ENCODE data around the gene APLP1. TPM values are rescaled to one million over a fixed set of nuclear protein-coding genes. Genes with fewer than 3 reads are reported as not detected.
A peak's percentile ranks its signal among the peaks of the same experiment; 100 is the strongest.

The APLP1 gene
- total and polyA plus RNA-seq, 2 experiments from 2014 or later: 30.2 to 36.0 TPM

DNA sequence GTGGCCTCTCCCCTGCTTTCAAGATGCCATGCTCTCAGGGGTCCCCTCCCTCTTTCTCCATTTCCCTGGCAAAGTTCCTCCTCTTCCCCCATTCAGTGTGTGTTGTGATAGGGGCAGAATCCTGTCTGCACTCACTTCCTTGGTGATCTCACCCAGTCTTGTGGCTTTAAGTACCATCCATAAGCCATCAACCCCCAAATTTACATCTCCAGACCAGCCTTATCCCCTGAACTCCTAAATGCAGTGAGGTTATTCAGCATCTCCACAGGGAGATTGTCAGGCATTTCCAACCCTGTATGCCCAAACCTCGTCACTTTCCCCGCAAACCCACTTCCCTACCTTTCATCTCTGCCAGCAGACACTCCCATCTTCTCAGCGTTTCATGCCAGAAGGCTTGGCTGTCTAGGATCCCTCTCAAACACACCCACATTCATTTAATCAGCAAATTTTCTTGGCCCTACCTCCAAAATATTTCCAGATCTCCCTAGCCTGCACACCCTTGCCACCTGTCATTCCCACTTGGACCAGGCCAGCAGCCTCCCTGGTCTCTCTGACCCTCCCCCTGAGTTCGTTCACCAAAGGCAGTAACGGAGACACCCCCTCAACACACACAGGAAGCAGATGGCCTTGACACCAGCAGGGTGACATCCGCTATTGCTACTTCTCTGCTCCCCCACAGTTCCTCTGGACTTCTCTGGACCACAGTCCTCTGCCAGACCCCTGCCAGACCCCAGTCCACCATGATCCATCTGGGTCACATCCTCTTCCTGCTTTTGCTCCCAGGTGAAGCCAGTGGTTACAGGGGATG lies 33.7 kb downstream of the APLP1 start, which contains the start of gene HCST:
HCST (plus strand) TSS at position 676 of the 808 bp plus-strand sequence; CDS start at position 741, 65 bp downstream.
- H3K36me3 Mint-ChIP-seq (ENCODE audit: low read depth): peaks cover 9% of the 10 kb centered on the region
- Histone ChIP-seq H3K27me3 (ENCODE audit: insufficient read depth) (no peaks in the 10 kb centered on the region), H3K9me2 (ENCODE audit: insufficient read depth) (no peaks in the 10 kb centered on the region), H2AFZ (0 out of 2 replicates have a peak within 1 kb of the TSS, but pooled peaks have one; percentile 83), H3F3A (replicated peaks; ENCODE audit: low read depth) (peaks cover 20% of the 10 kb centered on the region; the same call in 1 of the 2 replicates), H3K36me3 (ENCODE audit: insufficient read depth) (peaks cover 5% of the 10 kb centered on the region; the same call in 1 of the 2 replicates), H3K4me3 (peak within 1 kb of the TSS; percentile 99), H3K4me1 (ENCODE audit: insufficient read depth) (peaks cover 29% of the 10 kb centered on the region), H3K79me2 (replicated peaks; ENCODE audit: insufficient read depth) (peaks cover 13% of the 10 kb centered on the region), H4K20me1 (replicated peaks; ENCODE audit: insufficient read depth) (no peaks in the 10 kb centered on the region), H3K4me2 (peak within 1 kb of the TSS; percentile 96), H3K27ac (ENCODE audit: low read depth) (peak within 1 kb of the TSS; percentile 75)
- H3K9me3 Mint-ChIP-seq: no peaks in the 10 kb centered on the region
- H3K4me1 Mint-ChIP-seq: peaks cover 29% of the 10 kb centered on the region
- H3K4me3 Mint-ChIP-seq: peak within 1 kb of the TSS; percentile 81
- H3K27me3 Mint-ChIP-seq (ENCODE audit: insufficient read depth, low read depth, poor library complexity): peaks cover 27% of the 10 kb centered on the region
- no peak for ATAC-seq
- DNase-seq (ENCODE audit: low spot score): no peak
- TF ChIP-seq STAT1 (IDR thresholded peaks at IDR 0.05; ENCODE audit: unreplicated experiment): no peak
- H3K27ac Mint-ChIP-seq: peak within 1 kb of the TSS; percentile 64

DNA sequence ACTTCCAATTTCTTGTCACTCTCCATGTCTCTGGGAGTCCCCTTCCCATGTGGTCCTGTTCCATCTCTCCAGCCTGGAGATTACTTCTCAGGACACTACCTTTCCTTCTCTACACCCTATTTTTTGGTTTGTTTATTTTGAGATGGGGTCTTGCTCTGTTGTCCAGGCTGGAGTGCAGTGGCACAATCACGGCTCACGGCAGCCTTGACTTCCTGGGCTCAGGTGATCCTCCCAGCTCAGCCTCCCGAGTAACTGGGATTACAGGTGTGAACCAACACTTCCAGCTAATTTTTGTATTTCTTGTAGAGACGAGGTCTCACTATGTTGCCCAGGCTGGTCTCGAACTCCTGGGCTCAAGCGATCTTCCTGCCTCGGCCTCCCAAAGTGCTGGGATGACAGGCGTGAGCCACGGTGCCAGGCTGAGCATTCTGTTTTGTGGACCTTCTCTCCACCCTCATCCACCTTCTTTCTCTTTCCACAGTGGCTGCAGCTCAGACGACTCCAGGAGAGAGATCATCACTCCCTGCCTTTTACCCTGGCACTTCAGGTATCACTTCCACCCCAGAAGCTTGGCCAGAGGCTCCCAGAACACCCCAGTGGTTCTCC lies 34.6 kb downstream of the APLP1 start:
- Mint-ChIP-seq H3K36me3 (ENCODE audit: low read depth) (peaks cover 4% of the 10 kb centered on the region; the same call in 1 of the 3 replicates), H3K27ac (peak overlapping the region; percentile 64), H3K27me3 (ENCODE audit: insufficient read depth, low read depth, poor library complexity) (peaks cover 24% of the 10 kb centered on the region), H3K4me3 (peak overlapping the region; percentile 81), H3K4me1 (peaks cover 38% of the 10 kb centered on the region), H3K9me3 (no peaks in the 10 kb centered on the region)
- peaks cover 30% of the 10 kb centered on the region for H3K4me1 ChIP-seq (ENCODE audit: insufficient read depth)
- DNase-seq (ENCODE audit: low spot score) (no peak), ATAC-seq (no peak)
- H3K4me2 ChIP-seq: peak overlapping the region; percentile 88
- H3K27ac ChIP-seq (ENCODE audit: low read depth): peak overlapping the region; percentile 75
- no peaks in the 10 kb centered on the region for H3K36me3 ChIP-seq (ENCODE audit: insufficient read depth)
- no peaks in the 10 kb centered on the region for H4K20me1 ChIP-seq (replicated peaks; ENCODE audit: insufficient read depth)
- H3F3A ChIP-seq (replicated peaks; ENCODE audit: low read depth): peaks cover 20% of the 10 kb centered on the region; the same call in 1 of the 2 replicates
- H2AFZ ChIP-seq: 0 out of 2 replicates have a peak overlapping the region, but pooled peaks have one; percentile 83
- H3K9me2 ChIP-seq (ENCODE audit: insufficient read depth): no peaks in the 10 kb centered on the region
- no peaks in the 10 kb centered on the region for H3K27me3 ChIP-seq (ENCODE audit: insufficient read depth)
- peak overlapping the region; percentile 72 for H3K4me3 ChIP-seq
- peaks cover 11% of the 10 kb centered on the region for H3K79me2 ChIP-seq (replicated peaks; ENCODE audit: insufficient read depth)
- TF ChIP-seq CREB1 (CRISPR knock-in tag; IDR thresholded peaks at IDR 0.05; ENCODE audit: low read depth) (no peak), ZNF114 (CRISPR knock-in tag; IDR thresholded peaks at IDR 0.05) (no peak), JUNB (IDR thresholded peaks at IDR 0.05; ENCODE audit: unreplicated experiment) (no peak)
- TF ChIP-seq, protein P1, sequence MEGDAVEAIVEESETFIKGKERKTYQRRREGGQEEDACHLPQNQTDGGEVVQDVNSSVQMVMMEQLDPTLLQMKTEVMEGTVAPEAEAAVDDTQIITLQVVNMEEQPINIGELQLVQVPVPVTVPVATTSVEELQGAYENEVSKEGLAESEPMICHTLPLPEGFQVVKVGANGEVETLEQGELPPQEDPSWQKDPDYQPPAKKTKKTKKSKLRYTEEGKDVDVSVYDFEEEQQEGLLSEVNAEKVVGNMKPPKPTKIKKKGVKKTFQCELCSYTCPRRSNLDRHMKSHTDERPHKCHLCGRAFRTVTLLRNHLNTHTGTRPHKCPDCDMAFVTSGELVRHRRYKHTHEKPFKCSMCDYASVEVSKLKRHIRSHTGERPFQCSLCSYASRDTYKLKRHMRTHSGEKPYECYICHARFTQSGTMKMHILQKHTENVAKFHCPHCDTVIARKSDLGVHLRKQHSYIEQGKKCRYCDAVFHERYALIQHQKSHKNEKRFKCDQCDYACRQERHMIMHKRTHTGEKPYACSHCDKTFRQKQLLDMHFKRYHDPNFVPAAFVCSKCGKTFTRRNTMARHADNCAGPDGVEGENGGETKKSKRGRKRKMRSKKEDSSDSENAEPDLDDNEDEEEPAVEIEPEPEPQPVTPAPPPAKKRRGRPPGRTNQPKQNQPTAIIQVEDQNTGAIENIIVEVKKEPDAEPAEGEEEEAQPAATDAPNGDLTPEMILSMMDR (conservative IDR thresholded peaks at IDR 0.05; ENCODE audit: low read depth in 2 of 2): no peak
- TF ChIP-seq, protein P2, sequence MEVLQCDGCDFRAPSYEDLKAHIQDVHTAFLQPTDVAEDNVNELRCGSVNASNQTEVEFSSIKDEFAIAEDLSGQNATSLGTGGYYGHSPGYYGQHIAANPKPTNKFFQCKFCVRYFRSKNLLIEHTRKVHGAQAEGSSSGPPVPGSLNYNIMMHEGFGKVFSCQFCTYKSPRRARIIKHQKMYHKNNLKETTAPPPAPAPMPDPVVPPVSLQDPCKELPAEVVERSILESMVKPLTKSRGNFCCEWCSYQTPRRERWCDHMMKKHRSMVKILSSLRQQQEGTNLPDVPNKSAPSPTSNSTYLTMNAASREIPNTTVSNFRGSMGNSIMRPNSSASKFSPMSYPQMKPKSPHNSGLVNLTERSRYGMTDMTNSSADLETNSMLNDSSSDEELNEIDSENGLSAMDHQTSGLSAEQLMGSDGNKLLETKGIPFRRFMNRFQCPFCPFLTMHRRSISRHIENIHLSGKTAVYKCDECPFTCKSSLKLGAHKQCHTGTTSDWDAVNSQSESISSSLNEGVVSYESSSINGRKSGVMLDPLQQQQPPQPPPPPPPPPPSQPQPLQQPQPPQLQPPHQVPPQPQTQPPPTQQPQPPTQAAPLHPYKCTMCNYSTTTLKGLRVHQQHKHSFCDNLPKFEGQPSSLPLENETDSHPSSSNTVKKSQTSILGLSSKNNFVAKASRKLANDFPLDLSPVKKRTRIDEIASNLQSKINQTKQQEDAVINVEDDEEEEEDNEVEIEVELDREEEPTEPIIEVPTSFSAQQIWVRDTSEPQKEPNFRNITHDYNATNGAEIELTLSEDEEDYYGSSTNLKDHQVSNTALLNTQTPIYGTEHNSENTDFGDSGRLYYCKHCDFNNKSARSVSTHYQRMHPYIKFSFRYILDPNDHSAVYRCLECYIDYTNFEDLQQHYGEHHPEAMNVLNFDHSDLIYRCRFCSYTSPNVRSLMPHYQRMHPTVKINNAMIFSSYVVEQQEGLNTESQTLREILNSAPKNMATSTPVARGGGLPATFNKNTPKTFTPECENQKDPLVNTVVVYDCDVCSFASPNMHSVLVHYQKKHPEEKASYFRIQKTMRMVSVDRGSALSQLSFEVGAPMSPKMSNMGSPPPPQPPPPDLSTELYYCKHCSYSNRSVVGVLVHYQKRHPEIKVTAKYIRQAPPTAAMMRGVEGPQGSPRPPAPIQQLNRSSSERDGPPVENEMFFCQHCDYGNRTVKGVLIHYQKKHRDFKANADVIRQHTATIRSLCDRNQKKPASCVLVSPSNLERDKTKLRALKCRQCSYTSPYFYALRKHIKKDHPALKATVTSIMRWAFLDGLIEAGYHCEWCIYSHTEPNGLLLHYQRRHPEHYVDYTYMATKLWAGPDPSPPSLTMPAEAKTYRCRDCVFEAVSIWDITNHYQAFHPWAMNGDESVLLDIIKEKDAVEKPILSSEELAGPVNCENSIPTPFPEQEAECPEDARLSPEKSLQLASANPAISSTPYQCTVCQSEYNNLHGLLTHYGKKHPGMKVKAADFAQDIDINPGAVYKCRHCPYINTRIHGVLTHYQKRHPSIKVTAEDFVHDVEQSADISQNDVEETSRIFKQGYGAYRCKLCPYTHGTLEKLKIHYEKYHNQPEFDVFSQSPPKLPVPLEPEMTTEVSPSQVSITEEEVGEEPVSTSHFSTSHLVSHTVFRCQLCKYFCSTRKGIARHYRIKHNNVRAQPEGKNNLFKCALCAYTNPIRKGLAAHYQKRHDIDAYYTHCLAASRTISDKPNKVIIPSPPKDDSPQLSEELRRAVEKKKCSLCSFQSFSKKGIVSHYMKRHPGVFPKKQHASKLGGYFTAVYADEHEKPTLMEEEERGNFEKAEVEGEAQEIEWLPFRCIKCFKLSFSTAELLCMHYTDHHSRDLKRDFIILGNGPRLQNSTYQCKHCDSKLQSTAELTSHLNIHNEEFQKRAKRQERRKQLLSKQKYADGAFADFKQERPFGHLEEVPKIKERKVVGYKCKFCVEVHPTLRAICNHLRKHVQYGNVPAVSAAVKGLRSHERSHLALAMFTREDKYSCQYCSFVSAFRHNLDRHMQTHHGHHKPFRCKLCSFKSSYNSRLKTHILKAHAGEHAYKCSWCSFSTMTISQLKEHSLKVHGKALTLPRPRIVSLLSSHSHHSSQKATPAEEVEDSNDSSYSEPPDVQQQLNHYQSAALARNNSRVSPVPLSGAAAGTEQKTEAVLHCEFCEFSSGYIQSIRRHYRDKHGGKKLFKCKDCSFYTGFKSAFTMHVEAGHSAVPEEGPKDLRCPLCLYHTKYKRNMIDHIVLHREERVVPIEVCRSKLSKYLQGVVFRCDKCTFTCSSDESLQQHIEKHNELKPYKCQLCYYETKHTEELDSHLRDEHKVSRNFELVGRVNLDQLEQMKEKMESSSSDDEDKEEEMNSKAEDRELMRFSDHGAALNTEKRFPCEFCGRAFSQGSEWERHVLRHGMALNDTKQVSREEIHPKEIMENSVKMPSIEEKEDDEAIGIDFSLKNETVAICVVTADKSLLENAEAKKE (CRISPR knock-in tag; IDR thresholded peaks at IDR 0.05): no peak
- TF ChIP-seq, protein P3, sequence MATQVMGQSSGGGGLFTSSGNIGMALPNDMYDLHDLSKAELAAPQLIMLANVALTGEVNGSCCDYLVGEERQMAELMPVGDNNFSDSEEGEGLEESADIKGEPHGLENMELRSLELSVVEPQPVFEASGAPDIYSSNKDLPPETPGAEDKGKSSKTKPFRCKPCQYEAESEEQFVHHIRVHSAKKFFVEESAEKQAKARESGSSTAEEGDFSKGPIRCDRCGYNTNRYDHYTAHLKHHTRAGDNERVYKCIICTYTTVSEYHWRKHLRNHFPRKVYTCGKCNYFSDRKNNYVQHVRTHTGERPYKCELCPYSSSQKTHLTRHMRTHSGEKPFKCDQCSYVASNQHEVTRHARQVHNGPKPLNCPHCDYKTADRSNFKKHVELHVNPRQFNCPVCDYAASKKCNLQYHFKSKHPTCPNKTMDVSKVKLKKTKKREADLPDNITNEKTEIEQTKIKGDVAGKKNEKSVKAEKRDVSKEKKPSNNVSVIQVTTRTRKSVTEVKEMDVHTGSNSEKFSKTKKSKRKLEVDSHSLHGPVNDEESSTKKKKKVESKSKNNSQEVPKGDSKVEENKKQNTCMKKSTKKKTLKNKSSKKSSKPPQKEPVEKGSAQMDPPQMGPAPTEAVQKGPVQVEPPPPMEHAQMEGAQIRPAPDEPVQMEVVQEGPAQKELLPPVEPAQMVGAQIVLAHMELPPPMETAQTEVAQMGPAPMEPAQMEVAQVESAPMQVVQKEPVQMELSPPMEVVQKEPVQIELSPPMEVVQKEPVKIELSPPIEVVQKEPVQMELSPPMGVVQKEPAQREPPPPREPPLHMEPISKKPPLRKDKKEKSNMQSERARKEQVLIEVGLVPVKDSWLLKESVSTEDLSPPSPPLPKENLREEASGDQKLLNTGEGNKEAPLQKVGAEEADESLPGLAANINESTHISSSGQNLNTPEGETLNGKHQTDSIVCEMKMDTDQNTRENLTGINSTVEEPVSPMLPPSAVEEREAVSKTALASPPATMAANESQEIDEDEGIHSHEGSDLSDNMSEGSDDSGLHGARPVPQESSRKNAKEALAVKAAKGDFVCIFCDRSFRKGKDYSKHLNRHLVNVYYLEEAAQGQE (IDR thresholded peaks at IDR 0.05; ENCODE audit: unreplicated experiment): no peak

Data from GM23338 (cell line).